Erythroblast (primary cell): ENCODE data around the gene DGCR6.
"Not testable (repeated sequence)": the region's sequence is repeated elsewhere in the genome, so short reads cannot be mapped to it uniquely, and the experiment has no call there.

Experiments
- GATA1 ChIP-seq: IDR thresholded peaks from 2 replicates; pipeline ENCODE4 v1.6.1; 2011; ENCODE audit warnings: low read depth, mild to moderate bottlenecking, control low read depth, low read length, moderate library complexity
- POLR2A ChIP-seq: IDR thresholded peaks from 2 replicates; pipeline ENCODE4 v1.6.1; 2011; ENCODE audit warnings: mild to moderate bottlenecking, low read length

GRCh38 chr22:18954303-18954989 lies 48.3 kb downstream of the DGCR6 start:
- not testable (repeated sequence) for TF ChIP-seq POLR2A, GATA1
